HG02610 (cell line): ENCODE results near the gene C12orf43.

Source experiments
- ATAC-seq: cut with Tn5 transposase; IDR thresholded peaks from one replicate; pipeline ENCODE4 v1.9.1; 2021; ENCODE audit warnings: mild to moderate bottlenecking, moderate library complexity; ENCODE audit not compliant: unreplicated experiment

Gene C12orf43

GRCh38 chr12:121030576-121031212 lies 14.4 kb upstream of the C12orf43 start:
- ATAC-seq = no peak

DNA sequence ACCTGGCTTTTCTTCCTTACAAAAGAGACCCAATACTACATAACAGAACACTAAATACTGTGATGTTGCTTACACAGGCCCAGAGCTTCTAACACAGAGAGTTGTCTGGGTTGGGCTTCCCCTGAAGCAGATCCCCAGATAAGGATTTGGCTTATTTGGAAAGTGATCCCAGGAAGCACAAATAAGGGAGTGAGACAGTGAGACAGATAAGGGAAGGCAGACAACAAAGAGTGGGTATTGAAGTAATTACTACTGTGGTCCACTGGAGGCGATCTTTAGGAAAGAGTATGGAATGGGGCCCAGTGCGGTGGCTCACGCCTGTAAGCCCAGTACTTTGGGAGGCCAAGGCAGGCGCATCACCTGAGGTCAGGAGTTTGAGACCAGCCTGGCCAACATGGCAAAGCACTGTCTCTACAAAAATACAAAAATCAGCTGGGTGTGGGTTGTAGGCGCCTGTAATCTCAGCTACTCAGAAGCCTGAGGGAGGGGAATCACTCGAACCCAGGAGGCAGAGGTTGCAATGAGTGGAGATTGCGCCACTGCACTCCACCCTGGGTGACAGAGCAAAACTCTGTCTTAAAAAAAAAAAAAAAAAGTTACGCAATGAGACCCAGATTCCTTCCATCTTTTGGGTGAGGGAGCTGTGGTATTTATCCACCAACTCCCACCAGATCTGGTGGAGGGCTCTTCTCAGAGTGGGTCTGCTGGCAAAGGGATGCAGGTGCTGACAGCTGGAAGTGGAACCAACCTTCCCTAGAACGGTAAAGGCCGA lies 10.2 kb upstream of the C12orf43 start:
- ATAC-seq = no peak

DNA sequence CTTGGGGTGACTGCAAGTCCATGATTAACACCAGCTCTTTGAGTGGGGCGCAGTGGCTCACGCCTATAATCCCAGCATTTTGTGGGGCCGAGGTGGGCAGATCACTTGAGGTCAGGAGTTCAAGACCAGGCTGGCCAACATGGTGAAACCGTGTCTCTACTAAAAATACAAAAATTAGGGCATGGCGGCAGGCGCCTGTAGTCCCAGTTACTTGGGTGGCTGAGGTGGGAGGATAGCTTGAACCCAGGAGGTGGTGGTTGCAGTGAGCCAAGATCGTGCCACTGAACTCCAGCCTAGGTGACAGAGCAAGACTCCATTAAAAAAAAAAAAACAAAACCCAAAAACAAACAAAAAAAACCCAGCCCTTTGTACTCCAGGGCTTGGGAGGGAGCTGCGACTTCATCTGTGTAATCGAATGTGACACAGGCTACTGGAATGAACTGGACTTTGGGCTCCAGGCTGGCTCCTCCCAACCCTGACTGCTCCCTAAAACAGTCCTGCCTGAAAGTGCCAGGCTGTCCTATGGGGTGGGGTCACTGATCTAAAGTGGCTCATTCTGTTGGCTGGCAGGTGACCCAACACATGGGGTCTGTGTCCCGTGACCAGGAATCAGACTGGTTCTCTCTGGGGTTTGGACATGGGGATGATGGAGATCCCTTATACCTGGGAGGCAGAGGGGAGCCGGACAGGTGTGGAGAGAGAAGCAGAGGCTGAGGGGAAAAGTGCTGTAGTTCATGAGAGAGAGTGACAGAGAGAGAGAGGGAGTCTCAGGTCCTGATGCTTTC lies 9.3 kb upstream of the C12orf43 start:
- no peak for ATAC-seq

DNA sequence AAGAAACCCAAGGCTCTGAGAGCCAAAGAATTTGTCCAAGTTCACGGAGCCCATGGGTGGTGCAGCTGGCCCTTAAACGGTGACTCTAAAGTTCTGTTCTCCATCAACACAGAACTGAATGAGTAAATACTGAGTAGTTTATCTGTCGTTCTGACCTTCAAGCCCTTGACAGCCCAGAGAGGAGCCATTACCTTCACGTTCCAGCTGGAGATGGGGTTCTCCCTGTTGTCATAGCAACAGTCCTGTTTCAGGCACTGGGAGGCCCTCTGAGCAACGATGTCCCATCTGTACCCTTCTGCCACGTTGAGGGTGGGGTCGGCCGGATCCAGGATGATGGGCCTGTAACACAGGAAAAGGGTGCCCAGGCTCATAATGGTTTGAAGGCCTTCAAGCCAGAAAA lies 7.5 kb upstream of the C12orf43 start:
- no peak for ATAC-seq

GRCh38 chr12:121022713-121023112 lies 6.4 kb upstream of the C12orf43 start:
- no peak for ATAC-seq

DNA sequence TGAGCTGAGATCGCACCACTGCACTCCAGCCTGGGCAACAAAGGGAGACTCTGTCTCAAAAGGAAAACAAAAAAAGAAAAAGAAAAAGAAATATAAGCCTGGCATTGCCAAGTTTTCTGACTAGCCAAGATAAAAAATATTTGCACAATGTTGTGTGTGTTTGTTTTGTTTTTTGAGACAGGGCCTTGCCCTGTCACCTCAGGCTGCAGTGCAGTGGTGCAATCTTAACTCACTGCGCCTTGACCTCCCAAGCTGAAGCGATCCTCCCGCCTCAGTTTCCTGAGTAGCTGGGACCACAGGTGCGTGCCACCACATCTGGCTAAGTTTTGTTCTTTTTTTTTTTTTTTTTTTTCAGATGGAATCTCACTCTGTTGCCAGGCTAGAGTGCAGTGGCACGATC lies 5.5 kb upstream of the C12orf43 start:
- no peak for ATAC-seq

- ATAC-seq = no peak
Measured at GRCh38 chr12:121018860-121019617, 2.8 kb upstream of the C12orf43 start.

GRCh38 chr12:121017966-121018491 lies 1.7 kb upstream of the C12orf43 start:
- ATAC-seq = no peak

DNA sequence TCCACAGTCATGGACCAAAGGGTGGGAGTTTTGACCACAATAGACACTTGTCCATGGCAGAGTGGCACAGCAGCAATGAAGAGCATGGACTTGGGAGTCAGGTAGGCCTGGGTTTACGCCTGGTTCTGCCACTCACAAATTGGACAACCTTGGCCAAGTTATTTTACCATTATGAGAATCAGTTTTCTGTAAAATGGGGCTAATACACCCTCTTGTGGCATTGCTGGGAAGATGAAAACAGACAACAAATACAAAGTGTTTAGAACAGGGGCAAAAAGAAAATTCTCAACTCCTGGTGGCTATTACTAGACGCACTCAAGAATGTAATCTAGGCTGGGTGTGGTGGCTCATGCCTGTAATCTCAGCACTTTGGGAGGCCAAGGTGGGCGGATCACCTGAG lies 2.6 kb downstream of the C12orf43 start:
- ATAC-seq = no peak

GRCh38 chr12:121011820-121012219 lies 4.5 kb downstream of the C12orf43 start:
- no peak for ATAC-seq

DNA sequence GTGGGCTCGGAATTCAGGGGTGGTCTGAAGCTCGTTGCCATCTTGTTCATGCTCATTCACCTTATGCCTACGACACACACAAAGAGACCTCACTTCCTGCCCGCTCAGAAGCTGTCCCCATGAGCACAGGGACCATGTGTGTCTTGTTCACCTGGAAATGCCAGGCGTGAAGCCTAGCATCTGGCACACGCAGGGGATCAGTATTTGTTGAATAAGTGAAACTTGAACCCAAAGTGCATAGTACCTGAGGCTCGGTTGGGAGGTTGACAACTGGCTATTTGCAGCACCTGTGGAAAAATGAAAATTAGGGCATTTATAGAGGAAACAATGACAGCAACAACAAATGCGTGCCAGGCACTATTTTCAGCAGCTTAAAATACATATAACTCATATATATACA lies 5.4 kb downstream of the C12orf43 start:
- no peak for ATAC-seq

DNA sequence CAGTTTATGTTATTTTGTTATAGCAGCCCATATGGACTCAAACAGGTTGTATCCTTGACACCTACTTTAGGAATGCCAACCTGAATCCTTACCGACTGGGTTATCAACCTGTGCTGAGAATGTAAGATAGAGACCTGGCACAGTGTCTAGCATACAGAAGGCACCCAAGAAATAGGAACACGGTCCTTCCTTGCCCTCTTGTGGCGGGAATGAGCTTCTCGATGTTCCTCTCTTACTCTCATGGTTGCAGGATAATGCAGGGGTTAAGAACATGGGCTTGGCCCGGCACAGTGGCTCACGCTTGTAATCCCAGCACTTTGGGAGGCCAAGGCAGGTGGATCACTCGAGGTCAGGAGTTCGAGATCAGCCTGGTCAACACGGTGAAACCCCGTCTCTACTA lies 6.5 kb downstream of the C12orf43 start:
- ATAC-seq = no peak

- no peak for ATAC-seq
Measured at GRCh38 chr12:121008347-121009098, 7.8 kb downstream of the C12orf43 start.

DNA sequence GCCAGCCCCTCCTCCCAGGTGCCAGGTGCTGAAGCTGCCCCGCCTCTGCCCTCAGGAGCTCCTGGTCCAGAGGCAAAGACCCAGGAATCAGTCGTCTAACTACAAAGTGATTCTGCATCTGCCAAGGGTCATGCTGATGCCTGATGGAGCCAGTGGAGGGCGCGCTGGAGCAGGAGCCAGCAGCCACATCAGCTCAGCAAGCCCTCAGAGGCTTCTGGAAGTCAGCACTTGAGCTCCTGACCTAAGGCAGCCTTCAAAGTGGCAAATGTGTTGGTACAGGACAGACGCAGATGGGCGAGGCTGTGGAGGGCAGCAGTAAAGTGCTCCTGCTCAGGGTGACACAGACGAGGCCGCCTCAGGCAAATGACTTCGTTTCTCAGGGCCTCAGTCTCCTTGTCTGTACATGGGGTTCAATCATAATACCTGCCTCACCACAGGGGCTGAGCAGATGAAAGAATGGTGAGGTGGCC lies 10.9 kb downstream of the C12orf43 start:
- no peak for ATAC-seq

DNA sequence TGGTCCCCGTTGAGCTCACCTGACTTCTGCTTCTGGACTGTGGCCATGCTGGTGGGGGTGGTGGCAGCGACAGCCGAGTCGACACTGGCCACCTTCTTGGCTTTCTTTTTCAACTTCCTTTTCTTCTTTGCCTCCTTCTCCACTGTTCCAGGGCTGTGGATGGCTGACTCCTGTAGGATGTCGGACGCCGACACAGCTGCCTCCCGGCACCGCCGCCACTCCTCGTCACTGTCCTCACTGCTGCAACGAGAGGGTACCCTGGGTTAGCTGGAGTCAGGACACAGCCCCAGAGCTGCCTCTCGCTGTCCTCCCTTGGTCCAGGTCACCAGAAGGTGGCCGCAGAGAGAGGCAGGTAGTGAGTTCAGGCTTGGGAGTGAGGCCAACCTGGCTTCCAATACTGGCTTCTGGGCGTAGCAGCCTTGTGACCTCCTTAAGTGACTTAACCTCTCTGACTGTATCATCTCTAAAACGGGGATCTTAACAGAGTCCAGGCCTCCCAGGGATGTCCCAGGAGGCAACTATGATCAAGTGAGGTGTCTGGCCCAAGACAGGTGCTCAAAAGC lies 12.0 kb downstream of the C12orf43 start:
- ATAC-seq = no peak

GRCh38 chr12:121003650-121004049 lies 12.6 kb downstream of the C12orf43 start:
- no peak for ATAC-seq

- no peak for ATAC-seq
Measured at GRCh38 chr12:121001841-121002483, 14.3 kb downstream of the C12orf43 start.

DNA sequence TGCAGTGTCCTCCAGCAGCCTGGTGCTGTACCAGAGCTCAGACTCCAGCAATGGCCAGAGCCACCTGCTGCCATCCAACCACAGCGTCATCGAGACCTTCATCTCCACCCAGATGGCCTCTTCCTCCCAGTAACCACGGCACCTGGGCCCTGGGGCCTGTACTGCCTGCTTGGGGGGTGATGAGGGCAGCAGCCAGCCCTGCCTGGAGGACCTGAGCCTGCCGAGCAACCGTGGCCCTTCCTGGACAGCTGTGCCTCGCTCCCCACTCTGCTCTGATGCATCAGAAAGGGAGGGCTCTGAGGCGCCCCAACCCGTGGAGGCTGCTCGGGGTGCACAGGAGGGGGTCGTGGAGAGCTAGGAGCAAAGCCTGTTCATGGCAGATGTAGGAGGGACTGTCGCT lies 15.2 kb downstream of the C12orf43 start:
- ATAC-seq = no peak

- ATAC-seq = no peak
Measured at GRCh38 chr12:121000530-121000929, 15.8 kb downstream of the C12orf43 start.
